Lower leg skin (tissue), 4 donors: ENCODE measurements around the gene HTN1. TPM values are rescaled to one million over a fixed set of nuclear protein-coding genes. Genes with fewer than 3 reads are reported as not detected.
"Not testable (repeated sequence)": the region's sequence is repeated elsewhere in the genome, so short reads cannot be mapped to it uniquely, and the experiment has no call there.

Experiments used
- DNase-seq, 2 donors: peaks; one replicate each; pipeline ENCODE4 v3.0.0-alpha.2; 2019; ENCODE audit warnings: low spot score in 2 of 2
- H3K4me3 ChIP-seq: fragments of 200-600 bp; sonication (generic); 2 replicates; pipeline ENCODE4 v1.5.1; 2017; ENCODE audit warnings: mild to moderate bottlenecking, low read depth; ENCODE audit not compliant: poor library complexity, severe bottlenecking
- CTCF ChIP-seq, 3 donors: fragments of 450-650 bp; IDR thresholded peaks; one replicate each; pipeline ENCODE4 v1.5.1; 2016; ENCODE audit warnings: antibody characterized with exemption in 3 of 3, mild to moderate bottlenecking in 3 of 3, moderate library complexity in 2 of 3
- POLR2A ChIP-seq, 2 donors: fragments of 450-650 bp; IDR thresholded peaks; one replicate each; pipeline ENCODE4 v1.6.1; 2016 to 2017; ENCODE audit warnings: antibody characterized with exemption in 2 of 2, mild to moderate bottlenecking in 1 of 2, moderate library complexity in 1 of 2
- WGBS, 2 donors: methylation state at CpG; one replicate each; pipeline ENCODE4 v1.1.5; 2018; 5-methylcytosine and 5-hydroxymethylcytosine counted together
- intact Hi-C: fragments of 100-400 bp; cut with DNase I; formaldehyde crosslinking; loops from one replicate; pipeline ENCODE4 v1.15.0; 2023; ENCODE audit warnings: low total_unique reads
- total RNA-seq, 4 donors: library from RNA; depleted of rRNA; stranded (reverse); fragments of >200 nt; gene quantifications; one replicate each; pipeline ENCODE4 v1.1.0, GENCODE V29; 2016

HTN1 gene
- total RNA-seq, 4 donors from 2014 or later = not detected

DNA sequence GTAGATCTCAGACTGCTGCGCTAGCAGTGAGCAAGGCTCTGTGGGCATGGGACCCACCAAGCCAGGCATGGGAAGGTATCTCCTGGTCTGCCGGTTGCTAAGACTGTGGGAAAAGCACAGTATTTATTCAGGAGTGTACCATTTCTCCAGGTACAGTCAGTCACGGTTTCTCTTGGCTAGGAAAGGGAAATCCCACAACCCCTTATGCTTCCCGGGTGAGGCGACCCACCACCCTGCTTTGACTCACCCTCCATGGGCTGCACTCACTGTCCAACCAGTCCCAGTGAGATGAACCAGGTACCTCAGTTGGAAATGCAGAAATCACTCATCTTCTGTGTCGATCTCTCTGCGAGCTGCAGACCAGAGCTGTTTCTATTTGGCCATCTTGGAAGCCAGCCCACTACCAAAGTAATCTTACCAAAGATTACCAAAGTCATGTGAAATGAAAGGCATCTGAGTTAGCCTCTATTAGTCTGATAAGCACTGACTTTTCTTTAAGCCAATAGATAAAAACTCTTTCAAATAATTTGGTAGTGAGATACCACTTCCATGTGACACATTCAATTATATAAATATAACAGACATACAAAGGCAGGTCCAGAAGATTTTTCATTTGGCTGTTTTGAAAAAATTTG lies 8.5 kb upstream of the HTN1 start:
- 92 to 93% methylated on average over 7 of the region's 7 CpGs for WGBS, 2 donors
- DNase-seq = no peak
- intact Hi-C loops = no loop called here
- H3K4me3 ChIP-seq = no peak overlapping the region
- no peak for TF ChIP-seq CTCF (IDR thresholded peaks at IDR 0.05)
- no peak for TF ChIP-seq POLR2A (IDR thresholded peaks at IDR 0.05)

DNA sequence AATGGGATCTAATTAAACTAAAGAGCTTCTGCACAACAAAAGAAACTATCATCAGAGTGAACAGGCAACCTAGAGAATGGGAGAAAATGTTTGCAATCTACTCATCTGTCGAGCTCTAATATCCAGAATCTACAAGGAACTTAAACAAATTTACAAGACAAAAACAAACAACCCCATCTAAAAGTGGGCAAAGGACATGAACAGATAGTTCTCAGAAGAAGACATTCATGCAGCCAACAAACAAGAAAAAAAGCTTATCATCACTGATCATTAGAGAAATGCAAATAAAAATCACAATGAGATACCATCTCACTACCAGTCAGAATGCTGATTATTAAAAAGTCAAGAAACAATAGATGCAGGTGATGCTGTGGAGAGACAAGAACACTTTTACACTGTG lies 6.3 kb downstream of the HTN1 start:
- DNase-seq, H3K4me3 ChIP-seq, intact Hi-C loops: not testable (repeated sequence)
- WGBS, 2 donors = 82 to 88% methylated on average over 1 of the region's 1 CpG

DNA sequence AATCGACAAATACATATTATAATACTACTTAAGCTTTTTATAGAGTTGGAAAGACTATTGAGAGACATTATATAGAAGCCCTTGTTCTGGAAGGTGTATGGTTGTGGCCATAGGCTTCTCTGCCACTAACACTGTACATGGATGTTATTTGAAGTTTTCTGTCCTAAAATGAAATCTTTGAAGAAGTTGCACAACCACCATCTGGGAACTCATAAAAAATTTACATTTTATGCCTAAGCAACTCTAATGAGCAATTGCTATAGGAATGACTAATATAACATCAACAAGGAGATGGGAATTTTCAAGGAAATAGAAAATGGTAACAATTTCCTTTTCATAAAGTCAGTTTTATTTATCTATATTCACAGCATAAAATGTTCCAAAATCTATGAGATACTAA lies 7.4 kb downstream of the HTN1 start:
- 79 to 91% methylated on average over 1 of the region's 1 CpG for WGBS, 2 donors
- DNase-seq = no peak
- TF ChIP-seq CTCF (IDR thresholded peaks at IDR 0.05) = no peak
- TF ChIP-seq POLR2A (IDR thresholded peaks at IDR 0.05) = no peak

GRCh38 chr4:70059149-70059548 lies 8.9 kb downstream of the HTN1 start:
- intact Hi-C loops = no loop called here
- H3K4me3 ChIP-seq = no peak overlapping the region
- TF ChIP-seq CTCF (IDR thresholded peaks at IDR 0.05) (no peak), POLR2A (IDR thresholded peaks at IDR 0.05) (no peak)
- no peak for DNase-seq

More for the DNA sequence above, 7.4 kb downstream of the HTN1 start:
- H3K4me3 ChIP-seq = no peak overlapping the region
- intact Hi-C loops = no loop called here

- WGBS, 2 donors = 46 to 71% methylated on average over 1 of the region's 1 CpG
- TF ChIP-seq CTCF (IDR thresholded peaks at IDR 0.05) = no peak
- TF ChIP-seq POLR2A (IDR thresholded peaks at IDR 0.05) = no peak
- no peak overlapping the region for H3K4me3 ChIP-seq
- intact Hi-C loops = no loop called here
- DNase-seq = no peak
Observed at GRCh38 chr4:70062000-70062399, 11.8 kb downstream of the HTN1 start.

DNA sequence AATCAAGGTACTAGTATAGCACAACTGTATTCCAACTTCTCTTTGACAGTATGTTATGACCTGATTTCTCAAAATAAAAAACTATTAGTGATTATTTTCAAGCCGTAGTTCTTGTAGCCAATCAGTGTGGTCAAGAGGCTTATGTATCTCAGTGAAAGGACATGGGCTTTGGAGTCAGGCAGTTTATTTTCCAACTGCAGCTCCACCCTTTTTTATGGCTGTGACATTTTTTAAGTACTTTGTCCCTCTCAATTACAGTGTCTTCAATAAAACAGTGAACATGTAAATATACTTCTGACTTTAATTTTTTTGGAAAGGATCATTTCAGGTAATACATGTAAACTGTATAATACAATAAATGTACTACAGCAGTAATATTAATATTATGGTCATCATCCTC lies 30.0 kb downstream of the HTN1 start:
- no peak for TF ChIP-seq CTCF (IDR thresholded peaks at IDR 0.05)
- TF ChIP-seq POLR2A (IDR thresholded peaks at IDR 0.05) = no peak
- no peak for DNase-seq
- 64 to 75% methylated on average over 1 of the region's 1 CpG for WGBS, 2 donors
- intact Hi-C loops = no loop called here
- H3K4me3 ChIP-seq = no peak overlapping the region
